Loucy (cell line): ENCODE measurements around the gene KAT6B.
"Not testable (repeated sequence)": the region's sequence is repeated elsewhere in the genome, so short reads cannot be mapped to it uniquely, and the experiment has no call there.

Experiments used
- EZH2phosphoT487 ChIP-seq: fragments of 200-600 bp; IDR thresholded peaks from 2 replicates; pipeline ENCODE4 v1.6.1; 2018; ENCODE audit warnings: antibody characterized with exemption, mild to moderate bottlenecking, moderate library complexity, borderline replicate concordance
- TF ChIP-seq, protein P1 (sequence below): fragments of 200-600 bp; sonication (generic); conservative IDR thresholded peaks from 2 replicates; pipeline ENCODE4 v1.5.1; 2014; ENCODE audit warnings: mild to moderate bottlenecking, antibody characterized with exemption, low read length

DNA sequence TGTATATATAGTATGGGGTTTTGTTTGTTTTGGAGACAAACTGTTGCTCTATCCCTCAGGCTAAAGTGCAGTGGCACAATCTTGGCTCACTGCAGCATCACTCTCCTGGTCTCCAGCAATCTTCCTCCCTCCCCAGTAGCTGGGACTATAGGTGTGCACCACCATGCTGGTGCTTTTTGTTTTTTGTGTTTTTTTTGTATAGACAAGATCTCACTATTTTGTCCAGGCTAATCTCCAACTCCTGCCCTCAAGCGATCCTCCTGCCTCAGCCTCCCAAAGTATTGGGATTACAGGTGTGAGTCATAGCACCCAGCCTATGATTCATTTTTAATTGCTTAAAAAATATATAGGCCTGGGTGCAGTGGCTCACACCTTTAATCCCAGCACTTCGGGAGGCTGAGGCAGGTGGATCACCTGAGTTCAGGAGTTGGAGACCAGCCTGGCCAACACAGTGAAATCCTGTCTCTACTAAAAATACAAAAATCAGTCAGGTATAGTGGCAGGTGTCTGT is 229.6 kb downstream of the KAT6B start:
- TF ChIP-seq, protein P1, sequence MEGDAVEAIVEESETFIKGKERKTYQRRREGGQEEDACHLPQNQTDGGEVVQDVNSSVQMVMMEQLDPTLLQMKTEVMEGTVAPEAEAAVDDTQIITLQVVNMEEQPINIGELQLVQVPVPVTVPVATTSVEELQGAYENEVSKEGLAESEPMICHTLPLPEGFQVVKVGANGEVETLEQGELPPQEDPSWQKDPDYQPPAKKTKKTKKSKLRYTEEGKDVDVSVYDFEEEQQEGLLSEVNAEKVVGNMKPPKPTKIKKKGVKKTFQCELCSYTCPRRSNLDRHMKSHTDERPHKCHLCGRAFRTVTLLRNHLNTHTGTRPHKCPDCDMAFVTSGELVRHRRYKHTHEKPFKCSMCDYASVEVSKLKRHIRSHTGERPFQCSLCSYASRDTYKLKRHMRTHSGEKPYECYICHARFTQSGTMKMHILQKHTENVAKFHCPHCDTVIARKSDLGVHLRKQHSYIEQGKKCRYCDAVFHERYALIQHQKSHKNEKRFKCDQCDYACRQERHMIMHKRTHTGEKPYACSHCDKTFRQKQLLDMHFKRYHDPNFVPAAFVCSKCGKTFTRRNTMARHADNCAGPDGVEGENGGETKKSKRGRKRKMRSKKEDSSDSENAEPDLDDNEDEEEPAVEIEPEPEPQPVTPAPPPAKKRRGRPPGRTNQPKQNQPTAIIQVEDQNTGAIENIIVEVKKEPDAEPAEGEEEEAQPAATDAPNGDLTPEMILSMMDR, result not testable (repeated sequence)
- TF ChIP-seq EZH2phosphoT487, result not testable (repeated sequence)
